GM06990 (cell line): ENCODE measurements around the gene CAND2.

Experiments used
- DNase-seq: peaks from one replicate; pipeline ENCODE4 v3.0.0-alpha.2; 2011; ENCODE audit not compliant: insufficient read length; ENCODE audit errors: extremely low read depth
- H3K27me3 ChIP-seq: replicated peaks from 2 replicates; pipeline ENCODE4 v1.6.0; 2011; ENCODE audit warnings: low read length; ENCODE audit not compliant: control insufficient read depth, insufficient read depth
- H3K36me3 ChIP-seq: 2 replicates; pipeline ENCODE4 v1.5.1; 2011; ENCODE audit warnings: low read length; ENCODE audit not compliant: control insufficient read depth, insufficient read depth
- H3K4me3 ChIP-seq: replicated peaks from 2 replicates; pipeline ENCODE4 v1.5.1; 2011; ENCODE audit warnings: low read depth, mild to moderate bottlenecking, control low read depth, low read length
- TF ChIP-seq, protein P1 (sequence below): IDR thresholded peaks from 2 replicates; pipeline ENCODE4 v1.5.1; 2011; ENCODE audit warnings: low read length, control low read depth, mild to moderate bottlenecking, inconsistent platforms; ENCODE audit not compliant: insufficient read depth, poor library complexity, severe bottlenecking

Gene CAND2

DNA sequence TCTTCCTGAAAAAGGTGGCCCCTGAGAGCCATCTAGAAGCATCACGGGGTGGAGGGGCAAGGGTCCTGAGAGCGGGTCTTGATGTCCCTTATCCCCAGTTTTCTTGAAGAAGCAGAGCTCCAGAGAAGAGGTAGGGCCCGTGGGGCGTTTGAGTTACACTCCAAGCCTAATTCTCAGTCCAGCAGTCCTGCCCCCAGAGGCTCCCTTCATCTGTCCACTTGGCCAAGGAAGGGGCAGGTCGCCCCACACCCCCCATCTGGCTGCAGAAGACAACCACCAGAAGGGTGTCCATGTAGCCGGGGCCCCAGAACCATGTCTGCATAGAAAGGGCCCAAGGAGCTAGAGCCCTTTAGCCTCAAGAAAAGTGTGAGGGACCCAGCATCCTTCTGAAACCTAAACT is 70.4 kb downstream of the CAND2 start:
- no peaks in the 10 kb centered on the region; the same call in 1 of the 2 replicates for H3K27me3 ChIP-seq
- no peak overlapping the region for H3K4me3 ChIP-seq
- TF ChIP-seq, protein P1, sequence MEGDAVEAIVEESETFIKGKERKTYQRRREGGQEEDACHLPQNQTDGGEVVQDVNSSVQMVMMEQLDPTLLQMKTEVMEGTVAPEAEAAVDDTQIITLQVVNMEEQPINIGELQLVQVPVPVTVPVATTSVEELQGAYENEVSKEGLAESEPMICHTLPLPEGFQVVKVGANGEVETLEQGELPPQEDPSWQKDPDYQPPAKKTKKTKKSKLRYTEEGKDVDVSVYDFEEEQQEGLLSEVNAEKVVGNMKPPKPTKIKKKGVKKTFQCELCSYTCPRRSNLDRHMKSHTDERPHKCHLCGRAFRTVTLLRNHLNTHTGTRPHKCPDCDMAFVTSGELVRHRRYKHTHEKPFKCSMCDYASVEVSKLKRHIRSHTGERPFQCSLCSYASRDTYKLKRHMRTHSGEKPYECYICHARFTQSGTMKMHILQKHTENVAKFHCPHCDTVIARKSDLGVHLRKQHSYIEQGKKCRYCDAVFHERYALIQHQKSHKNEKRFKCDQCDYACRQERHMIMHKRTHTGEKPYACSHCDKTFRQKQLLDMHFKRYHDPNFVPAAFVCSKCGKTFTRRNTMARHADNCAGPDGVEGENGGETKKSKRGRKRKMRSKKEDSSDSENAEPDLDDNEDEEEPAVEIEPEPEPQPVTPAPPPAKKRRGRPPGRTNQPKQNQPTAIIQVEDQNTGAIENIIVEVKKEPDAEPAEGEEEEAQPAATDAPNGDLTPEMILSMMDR = no peak
- DNase-seq = no peak
- no peaks in the 10 kb centered on the region for H3K36me3 ChIP-seq

DNA sequence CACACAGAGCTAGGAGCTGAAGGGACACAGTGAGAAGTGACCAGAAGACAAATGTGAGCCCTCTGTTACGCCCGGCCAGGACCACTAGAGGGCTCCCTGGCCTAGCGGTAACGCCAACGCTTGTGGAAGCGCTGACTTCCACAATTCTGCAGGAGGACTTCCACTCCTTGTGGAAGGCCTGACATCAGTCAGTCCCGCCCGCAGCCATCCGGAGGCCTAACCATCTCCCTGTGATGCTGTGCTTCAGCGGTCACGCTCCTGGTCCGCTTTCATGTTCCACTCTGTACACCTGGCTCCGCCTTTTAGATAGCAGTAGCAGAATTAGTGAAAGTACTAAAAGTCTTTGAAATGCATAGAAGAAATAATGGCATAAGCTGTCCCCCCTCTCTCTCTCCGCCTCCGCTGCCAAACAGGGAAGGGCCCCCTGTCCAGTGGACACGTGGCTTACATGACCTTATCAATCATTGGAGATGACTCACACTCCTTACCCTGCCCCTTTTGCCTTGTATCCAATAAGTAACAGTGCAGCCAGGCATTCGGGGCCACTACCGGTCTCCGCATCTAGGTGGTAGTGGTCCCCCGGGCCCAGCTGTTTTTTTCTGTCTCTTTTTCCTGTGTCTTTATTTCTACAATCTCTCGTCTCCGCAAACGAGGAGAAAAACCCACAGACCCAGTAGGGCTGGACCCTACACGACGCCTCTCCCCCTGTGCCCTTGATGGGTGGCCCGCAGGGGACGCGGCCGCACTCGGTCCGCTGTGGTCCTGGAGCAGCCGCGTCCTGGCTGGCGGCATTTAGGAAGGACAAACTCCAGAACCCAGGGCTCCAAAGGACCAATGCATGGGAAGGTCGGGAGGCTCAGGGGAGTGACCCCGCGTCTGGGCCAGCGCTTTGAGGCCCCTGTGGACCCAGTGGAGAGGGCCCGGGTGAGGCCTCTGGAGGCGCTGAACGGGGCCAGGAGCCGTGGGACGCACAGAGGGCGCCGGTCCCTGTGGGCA is 71.9 kb downstream of the CAND2 start:
- TF ChIP-seq, protein P1 = peak; percentile 96
- DNase-seq = peak; percentile 62
- H3K27me3 ChIP-seq = no peaks in the 10 kb centered on the region; the same call in 1 of the 2 replicates
- H3K36me3 ChIP-seq = no peaks in the 10 kb centered on the region
- peak overlapping the region; percentile 48 for H3K4me3 ChIP-seq

DNA sequence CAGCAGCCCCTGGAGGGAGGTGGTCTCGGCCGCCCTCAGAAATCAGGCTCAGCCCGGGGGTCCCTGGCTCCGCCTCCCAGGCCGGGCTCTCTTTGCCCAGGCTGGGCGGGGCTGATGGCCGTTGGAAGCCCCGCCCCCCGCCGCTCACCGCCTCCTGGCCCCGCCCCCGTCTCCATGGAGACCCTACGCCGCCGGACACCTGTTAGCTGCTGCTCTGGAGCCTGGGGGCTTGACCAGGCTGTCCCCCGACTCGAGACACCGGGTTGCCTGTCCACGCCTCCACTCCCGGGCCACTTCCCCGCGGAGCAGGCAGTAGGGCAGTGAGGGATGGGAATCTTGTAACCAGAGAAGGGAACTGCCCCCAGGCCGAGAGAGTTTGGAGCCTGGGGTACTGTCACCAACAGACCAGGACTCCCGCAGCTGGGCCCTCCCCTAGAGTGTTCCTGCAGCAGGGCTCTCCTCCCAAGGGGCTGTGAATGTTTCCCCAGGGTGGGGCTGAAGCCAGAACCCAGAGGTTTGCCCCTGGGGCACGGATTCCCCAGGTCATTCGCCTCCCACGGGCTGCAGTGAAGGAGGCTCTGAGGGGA is 72.6 kb downstream of the CAND2 start:
- H3K27me3 ChIP-seq = no peaks in the 10 kb centered on the region; the same call in 1 of the 2 replicates
- TF ChIP-seq, protein P1 = no peak
- DNase-seq = peak; percentile 41
- H3K4me3 ChIP-seq = peak overlapping the region; percentile 48
- no peaks in the 10 kb centered on the region for H3K36me3 ChIP-seq

DNA sequence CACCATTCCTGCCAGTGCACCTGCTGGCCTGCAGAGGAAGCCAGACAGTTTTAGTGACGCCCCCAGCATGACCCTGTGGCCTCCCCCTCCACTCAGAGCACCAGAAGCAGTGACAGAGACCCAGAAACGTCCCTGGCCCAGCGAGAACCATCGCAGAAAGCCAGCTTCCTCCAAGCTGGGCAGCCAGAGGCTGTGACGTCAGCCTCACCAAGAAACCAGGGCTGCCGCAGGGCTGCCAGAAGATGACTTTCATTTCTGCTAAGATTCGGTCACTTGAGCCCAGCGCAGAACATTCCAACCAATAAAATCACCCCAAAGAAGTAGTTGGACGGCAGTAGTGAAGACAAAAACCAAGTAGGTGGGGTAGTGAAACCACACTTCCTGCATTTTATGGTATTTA is 74.5 kb downstream of the CAND2 start:
- peak; percentile 46 for DNase-seq
- H3K4me3 ChIP-seq = no peak overlapping the region
- TF ChIP-seq, protein P1 = no peak
- H3K27me3 ChIP-seq = no peaks in the 10 kb centered on the region; the same call in 1 of the 2 replicates
- no peaks in the 10 kb centered on the region for H3K36me3 ChIP-seq

DNA sequence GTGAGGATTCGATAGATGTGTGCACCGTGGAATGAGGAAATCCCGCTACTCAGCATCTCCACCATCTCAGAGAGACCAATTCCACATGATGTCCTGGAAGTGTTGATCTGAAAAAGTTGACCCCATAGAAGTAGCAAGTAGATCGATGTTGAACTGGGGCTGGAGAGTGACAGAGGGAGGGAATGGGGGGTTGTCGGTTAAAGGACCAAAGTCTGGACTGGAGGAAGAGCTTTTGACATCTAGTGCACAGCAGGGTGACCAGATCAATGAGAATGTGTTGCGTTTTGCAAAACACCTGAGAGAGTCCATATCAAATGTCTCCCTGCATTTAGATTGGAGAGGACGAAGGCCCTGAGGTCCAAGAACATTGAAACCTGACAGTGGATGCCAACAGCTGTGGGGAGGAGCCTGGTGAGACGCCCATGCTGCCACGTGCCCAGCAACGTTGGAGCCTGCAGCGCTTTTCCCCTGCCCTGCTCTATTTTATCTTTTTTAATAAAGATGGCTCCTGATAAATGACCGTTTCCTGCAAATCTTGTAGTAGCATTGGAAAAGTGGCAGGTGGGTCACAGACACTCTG is 75.0 kb downstream of the CAND2 start:
- TF ChIP-seq, protein P1 = no peak
- H3K4me3 ChIP-seq = no peak overlapping the region

More for the DNA sequence above, 75.0 kb downstream of the CAND2 start:
- H3K36me3 ChIP-seq = no peaks in the 10 kb centered on the region
- DNase-seq = no peak
- no peaks in the 10 kb centered on the region; the same call in 1 of the 2 replicates for H3K27me3 ChIP-seq
